OCI-LY7 (cell line): ENCODE results near the gene MTHFD2L. TPM values are rescaled to one million over a fixed set of nuclear protein-coding genes. Genes with fewer than 3 reads are reported as not detected.

Experiments
- BruUV-seq: library from RNA; stranded (reverse); fragments of 400-500 nt; replicated peaks from 2 replicates; lab custom pipeline; 2021; lab: Mats Ljungman, UMichigan
- CTCF ChIA-PET: fragments of 300-600 bp; sonication (Branson Sonifier 250); formaldehyde crosslinking; loops from one replicate; lab custom pipeline; 2022; ENCODE audit warnings: antibody characterized with exemption; ENCODE audit not compliant: unreplicated experiment; lab: Charles Lee
- POLR2A ChIA-PET: fragments of 300-600 bp; sonication (Branson Sonifier 250); formaldehyde crosslinking; loops from one replicate; lab custom pipeline; 2022; ENCODE audit warnings: antibody characterized with exemption; lab: Charles Lee
- DNase-seq: peaks from one replicate; pipeline ENCODE4 v3.0.0-alpha.2; 2015; ENCODE audit warnings: low spot score
- H2AFZ ChIP-seq: fragments of 200-600 bp; sonication (generic), shearing (Covaris generic); 2 replicates; pipeline ENCODE4 v1.6.1; 2014; ENCODE audit warnings: mild to moderate bottlenecking, antibody characterized with exemption, low read length, moderate library complexity
- H3K27ac ChIP-seq: fragments of 200-600 bp; sonication (generic); 2 replicates; pipeline ENCODE4 v1.5.1; 2014; ENCODE audit warnings: mixed run types, low read depth, mild to moderate bottlenecking, moderate library complexity, low read length, inconsistent platforms; ENCODE audit not compliant: poor library complexity, severe bottlenecking
- H3K36me3 ChIP-seq: fragments of 200-600 bp; sonication (generic); 2 replicates; pipeline ENCODE4 v1.6.1; 2014; ENCODE audit warnings: mild to moderate bottlenecking, antibody characterized with exemption, low read length, moderate library complexity, mixed read lengths; ENCODE audit not compliant: insufficient read depth
- H3K4me1 ChIP-seq: fragments of 200-600 bp; sonication (generic); 2 replicates; pipeline ENCODE4 v1.5.1; 2014; ENCODE audit warnings: mild to moderate bottlenecking, low read length; ENCODE audit not compliant: insufficient read depth, poor library complexity, severe bottlenecking
- H3K4me2 ChIP-seq: fragments of 200-600 bp; sonication (generic); 2 replicates; pipeline ENCODE4 v1.6.1; 2014; ENCODE audit warnings: mild to moderate bottlenecking, low read length
- H3K4me3 ChIP-seq: fragments of 200-600 bp; sonication (generic); 2 replicates; pipeline ENCODE4 v1.5.1; 2014; ENCODE audit warnings: mild to moderate bottlenecking, low read depth, low read length; ENCODE audit not compliant: poor library complexity, severe bottlenecking
- H3K79me2 ChIP-seq: fragments of 200-600 bp; sonication (generic); 2 replicates; pipeline ENCODE4 v1.6.1; 2016; ENCODE audit warnings: low read depth, mild to moderate bottlenecking, low read length, moderate library complexity, mixed read lengths; ENCODE audit not compliant: insufficient read depth
- H3K9me2 ChIP-seq: fragments of 200-600 bp; sonication (generic); 2 replicates; pipeline ENCODE4 v1.6.1; 2016; ENCODE audit warnings: mild to moderate bottlenecking, low read length, mixed read lengths; ENCODE audit not compliant: insufficient read depth
- H3K9me3 ChIP-seq: fragments of 200-600 bp; sonication (generic); 2 replicates; pipeline ENCODE4 v1.6.1; 2014; ENCODE audit warnings: mild to moderate bottlenecking, mixed run types, low read length, mixed read lengths
- H4K20me1 ChIP-seq: fragments of 200-600 bp; sonication (generic); 2 replicates; pipeline ENCODE4 v1.6.1; 2014; ENCODE audit warnings: mild to moderate bottlenecking, antibody characterized with exemption, low read length, moderate library complexity, mixed read lengths; ENCODE audit not compliant: insufficient read depth
- EZH2phosphoT487 ChIP-seq: fragments of 200-600 bp; sonication (generic); IDR thresholded peaks from 2 replicates; pipeline ENCODE4 v1.6.1; 2018; ENCODE audit warnings: low read depth, borderline replicate concordance, mild to moderate bottlenecking, mixed run types, antibody characterized with exemption, low read length, moderate library complexity, mixed read lengths
- intact Hi-C: fragments of 100-400 bp; cut with micrococcal nuclease; formaldehyde crosslinking; loops from one replicate; pipeline ENCODE4 v1.10.0; 2022; ENCODE audit not compliant: unreplicated experiment
- total RNA-seq, 2 experiments: library from RNA; depleted of rRNA in 1 of 2; stranded (reverse); fragments of >200 nt in 1 of 2; shearing (Covaris generic) in 1 of 2; gene quantifications; 2 replicates each; pipeline ENCODE4 v1.2.3, GENCODE V29; 2014 to 2022
- TF ChIP-seq, protein P1 (sequence below): fragments of 200-600 bp; sonication (generic); conservative IDR thresholded peaks from 2 replicates; pipeline ENCODE4 v1.5.1; 2014; ENCODE audit warnings: mild to moderate bottlenecking, antibody characterized with exemption, low read length, moderate library complexity, mixed read lengths

Gene MTHFD2L
- total RNA-seq, 2 experiments from 2014 or later = 18.7 to 18.9 TPM

DNA sequence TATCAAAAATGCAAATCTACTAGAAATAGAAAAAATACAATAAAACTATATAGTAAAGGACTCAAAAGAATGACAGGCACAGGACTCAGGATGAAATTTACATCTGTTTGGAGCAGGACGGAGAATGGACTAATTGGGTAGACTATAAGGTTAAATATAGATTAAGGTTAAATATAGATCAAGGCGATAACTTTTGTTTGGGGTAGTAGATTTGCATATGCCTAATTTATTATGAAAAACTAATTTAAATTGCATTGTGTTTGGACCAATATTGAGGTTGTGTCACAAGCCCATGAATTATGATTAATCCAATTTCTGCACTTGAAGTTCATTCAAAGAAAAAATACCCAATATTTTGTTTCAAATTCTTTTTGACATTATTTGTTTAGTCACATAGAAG, 31.0 kb downstream of the MTHFD2L start:
- no peaks in the 10 kb centered on the region for H3K79me2 ChIP-seq
- no peaks in the 10 kb centered on the region for H4K20me1 ChIP-seq
- no peak overlapping the region for H3K4me2 ChIP-seq
- CTCF ChIA-PET = no interaction called here
- H3K27ac ChIP-seq = no peak overlapping the region
- H3K9me2 ChIP-seq = no peaks in the 10 kb centered on the region
- POLR2A ChIA-PET = no interaction called here
- H3K4me3 ChIP-seq = no peak overlapping the region
- no peaks in the 10 kb centered on the region for H3K4me1 ChIP-seq
- no peak overlapping the region for H2AFZ ChIP-seq
- no peaks in the 10 kb centered on the region for H3K36me3 ChIP-seq
- intact Hi-C loops = loop anchor here (1.0 to 5.0 kb wide), 2 partner anchors 38 to 122 kb away; no protein-coding TSS in a partner anchor
- BruUV-seq = no TSS peak
- H3K9me3 ChIP-seq = no peaks in the 10 kb centered on the region
- DNase-seq = no peak
- no peak for TF ChIP-seq EZH2phosphoT487
- TF ChIP-seq, protein P1, sequence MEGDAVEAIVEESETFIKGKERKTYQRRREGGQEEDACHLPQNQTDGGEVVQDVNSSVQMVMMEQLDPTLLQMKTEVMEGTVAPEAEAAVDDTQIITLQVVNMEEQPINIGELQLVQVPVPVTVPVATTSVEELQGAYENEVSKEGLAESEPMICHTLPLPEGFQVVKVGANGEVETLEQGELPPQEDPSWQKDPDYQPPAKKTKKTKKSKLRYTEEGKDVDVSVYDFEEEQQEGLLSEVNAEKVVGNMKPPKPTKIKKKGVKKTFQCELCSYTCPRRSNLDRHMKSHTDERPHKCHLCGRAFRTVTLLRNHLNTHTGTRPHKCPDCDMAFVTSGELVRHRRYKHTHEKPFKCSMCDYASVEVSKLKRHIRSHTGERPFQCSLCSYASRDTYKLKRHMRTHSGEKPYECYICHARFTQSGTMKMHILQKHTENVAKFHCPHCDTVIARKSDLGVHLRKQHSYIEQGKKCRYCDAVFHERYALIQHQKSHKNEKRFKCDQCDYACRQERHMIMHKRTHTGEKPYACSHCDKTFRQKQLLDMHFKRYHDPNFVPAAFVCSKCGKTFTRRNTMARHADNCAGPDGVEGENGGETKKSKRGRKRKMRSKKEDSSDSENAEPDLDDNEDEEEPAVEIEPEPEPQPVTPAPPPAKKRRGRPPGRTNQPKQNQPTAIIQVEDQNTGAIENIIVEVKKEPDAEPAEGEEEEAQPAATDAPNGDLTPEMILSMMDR = no peak

DNA sequence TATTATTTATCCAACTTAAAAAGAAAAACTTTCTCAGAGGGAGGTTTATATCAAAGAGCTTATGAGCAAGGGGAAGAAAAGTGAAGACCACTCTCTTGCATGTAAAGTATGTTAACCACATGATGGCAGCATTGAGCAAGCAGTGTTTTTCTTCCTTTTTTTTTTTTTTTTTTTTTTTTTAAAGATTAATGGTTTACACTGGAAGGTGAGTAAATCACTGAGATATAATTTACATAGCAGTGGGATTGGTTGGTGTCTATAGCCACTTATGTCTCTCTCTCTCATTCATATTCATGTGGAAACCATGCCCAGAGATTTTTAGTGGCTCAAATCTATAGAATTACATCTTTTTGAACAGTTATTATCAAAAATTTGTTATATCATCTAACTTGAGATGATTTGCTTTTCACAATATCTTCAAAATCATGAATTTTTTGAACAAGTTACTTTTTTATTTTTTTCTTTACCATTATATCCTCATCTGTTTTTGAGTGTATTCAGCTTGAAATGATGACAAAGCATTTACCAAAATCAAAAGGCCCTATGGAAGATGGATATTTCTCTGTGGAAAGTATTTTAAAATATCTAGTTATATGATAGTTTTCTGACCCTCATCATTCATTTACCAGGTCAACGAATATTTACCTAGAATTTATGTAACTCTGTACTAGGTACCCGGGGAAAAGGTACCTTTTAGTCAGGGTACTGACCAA, 31.6 kb downstream of the MTHFD2L start:
- TF ChIP-seq, protein P1 = peak; percentile 92
- no peak for TF ChIP-seq EZH2phosphoT487
- BruUV-seq = no TSS peak
- Histone ChIP-seq H4K20me1 (no peaks in the 10 kb centered on the region), H3K4me2 (no peak overlapping the region), H3K9me3 (no peaks in the 10 kb centered on the region), H3K9me2 (no peaks in the 10 kb centered on the region), H3K27ac (no peak overlapping the region), H2AFZ (no peak overlapping the region), H3K4me1 (no peaks in the 10 kb centered on the region), H3K36me3 (no peaks in the 10 kb centered on the region), H3K79me2 (no peaks in the 10 kb centered on the region), H3K4me3 (no peak overlapping the region)
- POLR2A ChIA-PET = interaction anchor here (0.6 kb wide), 1 partner anchor 281 kb away, joined by 3 read pairs; no protein-coding TSS in a partner anchor
- DNase-seq = peak; percentile 70
- intact Hi-C loops = loop anchor here (1.0 to 10.0 kb wide), 3 partner anchors 38 to 485 kb away; no protein-coding TSS in a partner anchor
- CTCF ChIA-PET = no interaction called here

DNA sequence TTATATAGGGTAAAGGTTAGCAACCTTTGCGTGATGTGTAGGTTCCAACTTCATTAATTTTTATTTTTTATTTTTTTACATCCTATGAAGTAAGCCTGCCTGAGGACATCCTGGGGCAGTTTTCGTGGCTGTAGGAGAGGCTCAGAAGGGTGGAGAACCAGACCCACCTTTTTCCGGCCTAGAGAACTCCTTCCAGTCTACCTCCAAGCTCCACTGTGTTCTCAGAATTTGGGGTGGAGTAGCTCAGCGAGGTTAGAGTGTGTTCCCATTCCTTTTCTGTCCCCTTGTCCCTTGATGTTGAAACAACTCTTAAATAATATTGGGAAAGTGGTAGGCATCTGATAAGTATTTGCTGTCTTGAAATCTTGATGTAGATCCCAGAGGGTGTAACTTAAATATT, 32.4 kb downstream of the MTHFD2L start:
- no peak overlapping the region for H2AFZ ChIP-seq
- H3K4me3 ChIP-seq = no peak overlapping the region
- no peaks in the 10 kb centered on the region for H4K20me1 ChIP-seq
- intact Hi-C loops = loop anchor here (10.0 kb wide), 1 partner anchor 484 kb away; no protein-coding TSS in a partner anchor
- no TSS peak for BruUV-seq
- no peaks in the 10 kb centered on the region for H3K79me2 ChIP-seq
- no peak overlapping the region for H3K27ac ChIP-seq
- H3K36me3 ChIP-seq = no peaks in the 10 kb centered on the region
- H3K4me2 ChIP-seq = no peak overlapping the region
- H3K9me2 ChIP-seq = no peaks in the 10 kb centered on the region
- no peak for DNase-seq
- H3K9me3 ChIP-seq = no peaks in the 10 kb centered on the region
- H3K4me1 ChIP-seq = no peaks in the 10 kb centered on the region
- CTCF ChIA-PET = no interaction called here
- POLR2A ChIA-PET = no interaction called here
- TF ChIP-seq, protein P1 = no peak
- TF ChIP-seq EZH2phosphoT487 = no peak
